HepG2 (cell line): ENCODE measurements around the gene BANP. TPM values are rescaled to one million over a fixed set of nuclear protein-coding genes. Genes with fewer than 3 reads are reported as not detected.
"Not testable (repeated sequence)": the region's sequence is repeated elsewhere in the genome, so short reads cannot be mapped to it uniquely, and the experiment has no call there.

Experiments used
- ATAC-seq: fragments of 200-7000 bp; cut with Tn5 transposase; 3 replicates; pipeline ENCODE4 v1.9.1; 2020; ENCODE audit warnings: mild to moderate bottlenecking, moderate library complexity
- BruUV-seq: library from RNA; stranded (reverse); fragments of 400-500 nt; replicated peaks from 2 replicates; lab custom pipeline; 2021; lab: Mats Ljungman, UMichigan
- CTCF ChIA-PET: fragments of 300-600 bp; formaldehyde crosslinking; extraction: SDS; loops from one replicate; lab custom pipeline; 2021; ENCODE audit warnings: low total read pairs, inconsistent platforms, low intra/inter-chr PET ratio; lab: Yijun Ruan, JAX
- POLR2A ChIA-PET: fragments of 350-600 bp; sonication (Branson Sonifier 250); formaldehyde crosslinking; loops from one replicate; lab custom pipeline; 2020; ENCODE audit warnings: antibody characterized with exemption, inconsistent platforms; lab: Yijun Ruan, JAX
- DNase-seq: peaks from one replicate; pipeline ENCODE4 v3.0.0-alpha.2; 2015; ENCODE audit warnings: low spot score
- FAIRE-seq: peaks from 3 replicates; lab custom pipeline; 2011; peaks lifted over from hg19 to GRCh38; lab: Jason Lieb, UNC
- H2AFZ ChIP-seq: one replicate; pipeline ENCODE4 v1.6.1; 2011; ENCODE audit warnings: low read length, inconsistent platforms
- H3K27ac ChIP-seq: fragments of 300-600 bp; 3 replicates; pipeline ENCODE4 v1.8.0; 2011; ENCODE audit warnings: mixed run types, mild to moderate bottlenecking, mixed read lengths, low read length, inconsistent platforms; ENCODE audit not compliant: insufficient read depth; ENCODE audit errors: extremely low read length
- H3K27me3 ChIP-seq, 2 experiments: fragments of 200-600 bp in 1 of 2; 2 replicates in 1 of 2; 3 replicates in 1 of 2; pipeline versions ENCODE4 v1.6.0 to v1.8.0; 2011; ENCODE audit warnings: low read length in 2 of 2, mild to moderate bottlenecking in 2 of 2, moderate library complexity in 2 of 2, inconsistent platforms in 1 of 2; ENCODE audit not compliant: insufficient read depth in 2 of 2, control insufficient read depth in 1 of 2
- H3K36me3 ChIP-seq, 2 experiments: fragments of 200-600 bp in 1 of 2; replicated peaks in 1 of 2; 2 replicates in 1 of 2; 3 replicates in 1 of 2; pipeline versions ENCODE4 v1.5.1 to v1.8.0; 2011; ENCODE audit warnings: low read length in 2 of 2, inconsistent platforms in 1 of 2; ENCODE audit not compliant: insufficient read depth in 2 of 2, control insufficient read depth in 1 of 2
- H3K4me1 ChIP-seq: 2 replicates; pipeline ENCODE4 v1.5.1; 2012; ENCODE audit warnings: low read length, inconsistent platforms; ENCODE audit not compliant: insufficient read depth
- H3K4me2 ChIP-seq: 2 replicates; pipeline ENCODE4 v1.6.0; 2011; ENCODE audit warnings: low read depth, low read length, inconsistent platforms
- H3K4me3 ChIP-seq, 3 experiments: fragments of 200-600 bp in 1 of 3; sonication (generic), shearing (Covaris generic) in 1 of 3; replicated peaks in 1 of 3; 2 replicates each; pipeline ENCODE4 v1.5.1; 2011 to 2016; ENCODE audit warnings: low read length in 3 of 3, inconsistent platforms in 2 of 3, low read depth in 2 of 3, mild to moderate bottlenecking in 2 of 3, control low read depth in 1 of 3, mixed read lengths in 1 of 3; ENCODE audit not compliant: insufficient read depth in 1 of 3
- H3K79me2 ChIP-seq: one replicate; pipeline ENCODE4 v1.6.1; 2011; ENCODE audit warnings: low read length, inconsistent platforms; ENCODE audit not compliant: insufficient read depth
- H3K9ac ChIP-seq: 2 replicates; pipeline ENCODE4 v1.6.0; 2011; ENCODE audit warnings: mild to moderate bottlenecking, low read depth, low read length, inconsistent platforms; ENCODE audit not compliant: insufficient read depth
- H3K9me3 ChIP-seq: 2 replicates; pipeline ENCODE4 v1.5.1; 2012; ENCODE audit warnings: mild to moderate bottlenecking, low read length
- H4K20me1 ChIP-seq: 2 replicates; pipeline ENCODE4 v1.6.0; 2011; ENCODE audit warnings: inconsistent platforms, mild to moderate bottlenecking, low read length, moderate library complexity; ENCODE audit not compliant: insufficient read depth
- WGBS: methylation state at CpG from one replicate; pipeline ENCODE4 v1.1.6; 2017; ENCODE audit warnings: low lambda C conversion rate; 5-methylcytosine and 5-hydroxymethylcytosine counted together
- in situ Hi-C: cut with HindIII; loops from 2 replicates; pipeline ENCODE4 v1.10.0; 2017; ENCODE audit warnings: low pct_unique_long_range_greater_than_20kb; ENCODE audit not compliant: extremely low pct_ligation_motif_present
- intact Hi-C: fragments of 100-400 bp; cut with micrococcal nuclease; formaldehyde crosslinking; loops from one replicate; pipeline ENCODE4 v1.10.0; 2022; ENCODE audit not compliant: unreplicated experiment
- polyA plus RNA-seq, 8 experiments: library from polyadenylated mRNA; depleted of rRNA in 3 of 8; stranded (reverse) in 7 of 8; unstranded in 1 of 8; fragments of >200 nt; fragmentation: Illumina TruSeq in 4 of 8; extraction: Trizol in 4 of 8; gene quantifications; 2 replicates each; pipeline versions ENCODE4 v1.2.1 to v1.2.3, GENCODE V29; 2011 to 2016; ENCODE audit warnings: low read depth in 4 of 8, missing spikeins in 1 of 8, mixed read lengths in 1 of 8; ENCODE audit not compliant: insufficient read depth in 1 of 8
- total RNA-seq, 5 experiments: library from RNA; depleted of rRNA; stranded (reverse); fragments of >200 nt; fragmentation: Illumina TruSeq; extraction: Trizol; gene quantifications; 2 replicates each; pipeline ENCODE4 v1.2.3, GENCODE V29; 2016; ENCODE audit warnings: low read depth in 1 of 5
- TF ChIP-seq, protein P1 (sequence below): sonication (generic); formaldehyde crosslinking; IDR thresholded peaks from 2 replicates; pipeline ENCODE4 v1.9.0; 2021; ENCODE audit warnings: mild to moderate bottlenecking, missing genetic modification reagents
- TF ChIP-seq, protein P2 (sequence below): sonication (generic); formaldehyde crosslinking; IDR thresholded peaks from 2 replicates; pipeline ENCODE4 v1.4.0; 2020; ENCODE audit warnings: missing genetic modification reagents

BANP gene
- total and polyA plus RNA-seq, 2 of the 13 experiments (the other 11 are each of a cell fraction or from before 2014, with no cell fraction given), result 20.2 to 23.8 TPM

DNA sequence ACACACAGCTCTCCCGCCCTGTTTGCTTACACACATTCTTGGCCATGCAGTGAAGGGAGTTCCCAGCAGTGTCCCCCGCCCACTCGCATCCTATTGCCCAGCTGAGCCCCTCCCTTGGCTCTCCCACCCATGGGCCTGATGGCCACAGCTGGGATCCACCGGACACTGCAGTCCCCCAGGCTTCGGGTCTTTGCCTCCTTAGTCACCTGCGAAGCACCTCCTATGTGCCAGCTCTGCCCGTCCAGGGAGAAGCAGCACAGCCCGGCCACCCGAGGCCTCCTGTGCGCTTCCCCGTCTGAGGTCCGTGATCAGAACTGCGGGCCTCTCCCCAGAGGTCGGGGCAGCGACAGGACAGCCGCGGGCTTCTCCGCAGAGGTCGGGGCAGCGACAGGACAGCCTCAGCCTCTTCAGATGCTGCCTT lies 136.9 kb downstream of the BANP start (continued):
- TF ChIP-seq, protein P1, sequence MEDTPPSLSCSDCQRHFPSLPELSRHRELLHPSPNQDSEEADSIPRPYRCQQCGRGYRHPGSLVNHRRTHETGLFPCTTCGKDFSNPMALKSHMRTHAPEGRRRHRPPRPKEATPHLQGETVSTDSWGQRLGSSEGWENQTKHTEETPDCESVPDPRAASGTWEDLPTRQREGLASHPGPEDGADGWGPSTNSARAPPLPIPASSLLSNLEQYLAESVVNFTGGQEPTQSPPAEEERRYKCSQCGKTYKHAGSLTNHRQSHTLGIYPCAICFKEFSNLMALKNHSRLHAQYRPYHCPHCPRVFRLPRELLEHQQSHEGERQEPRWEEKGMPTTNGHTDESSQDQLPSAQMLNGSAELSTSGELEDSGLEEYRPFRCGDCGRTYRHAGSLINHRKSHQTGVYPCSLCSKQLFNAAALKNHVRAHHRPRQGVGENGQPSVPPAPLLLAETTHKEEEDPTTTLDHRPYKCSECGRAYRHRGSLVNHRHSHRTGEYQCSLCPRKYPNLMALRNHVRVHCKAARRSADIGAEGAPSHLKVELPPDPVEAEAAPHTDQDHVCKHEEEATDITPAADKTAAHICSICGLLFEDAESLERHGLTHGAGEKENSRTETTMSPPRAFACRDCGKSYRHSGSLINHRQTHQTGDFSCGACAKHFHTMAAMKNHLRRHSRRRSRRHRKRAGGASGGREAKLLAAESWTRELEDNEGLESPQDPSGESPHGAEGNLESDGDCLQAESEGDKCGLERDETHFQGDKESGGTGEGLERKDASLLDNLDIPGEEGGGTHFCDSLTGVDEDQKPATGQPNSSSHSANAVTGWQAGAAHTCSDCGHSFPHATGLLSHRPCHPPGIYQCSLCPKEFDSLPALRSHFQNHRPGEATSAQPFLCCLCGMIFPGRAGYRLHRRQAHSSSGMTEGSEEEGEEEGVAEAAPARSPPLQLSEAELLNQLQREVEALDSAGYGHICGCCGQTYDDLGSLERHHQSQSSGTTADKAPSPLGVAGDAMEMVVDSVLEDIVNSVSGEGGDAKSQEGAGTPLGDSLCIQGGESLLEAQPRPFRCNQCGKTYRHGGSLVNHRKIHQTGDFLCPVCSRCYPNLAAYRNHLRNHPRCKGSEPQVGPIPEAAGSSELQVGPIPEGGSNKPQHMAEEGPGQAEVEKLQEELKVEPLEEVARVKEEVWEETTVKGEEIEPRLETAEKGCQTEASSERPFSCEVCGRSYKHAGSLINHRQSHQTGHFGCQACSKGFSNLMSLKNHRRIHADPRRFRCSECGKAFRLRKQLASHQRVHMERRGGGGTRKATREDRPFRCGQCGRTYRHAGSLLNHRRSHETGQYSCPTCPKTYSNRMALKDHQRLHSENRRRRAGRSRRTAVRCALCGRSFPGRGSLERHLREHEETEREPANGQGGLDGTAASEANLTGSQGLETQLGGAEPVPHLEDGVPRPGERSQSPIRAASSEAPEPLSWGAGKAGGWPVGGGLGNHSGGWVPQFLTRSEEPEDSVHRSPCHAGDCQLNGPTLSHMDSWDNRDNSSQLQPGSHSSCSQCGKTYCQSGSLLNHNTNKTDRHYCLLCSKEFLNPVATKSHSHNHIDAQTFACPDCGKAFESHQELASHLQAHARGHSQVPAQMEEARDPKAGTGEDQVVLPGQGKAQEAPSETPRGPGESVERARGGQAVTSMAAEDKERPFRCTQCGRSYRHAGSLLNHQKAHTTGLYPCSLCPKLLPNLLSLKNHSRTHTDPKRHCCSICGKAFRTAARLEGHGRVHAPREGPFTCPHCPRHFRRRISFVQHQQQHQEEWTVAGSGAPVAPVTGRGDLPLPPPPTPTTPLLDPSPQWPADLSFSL (CRISPR knock-in tag), result no peak
- TF ChIP-seq, protein P2, sequence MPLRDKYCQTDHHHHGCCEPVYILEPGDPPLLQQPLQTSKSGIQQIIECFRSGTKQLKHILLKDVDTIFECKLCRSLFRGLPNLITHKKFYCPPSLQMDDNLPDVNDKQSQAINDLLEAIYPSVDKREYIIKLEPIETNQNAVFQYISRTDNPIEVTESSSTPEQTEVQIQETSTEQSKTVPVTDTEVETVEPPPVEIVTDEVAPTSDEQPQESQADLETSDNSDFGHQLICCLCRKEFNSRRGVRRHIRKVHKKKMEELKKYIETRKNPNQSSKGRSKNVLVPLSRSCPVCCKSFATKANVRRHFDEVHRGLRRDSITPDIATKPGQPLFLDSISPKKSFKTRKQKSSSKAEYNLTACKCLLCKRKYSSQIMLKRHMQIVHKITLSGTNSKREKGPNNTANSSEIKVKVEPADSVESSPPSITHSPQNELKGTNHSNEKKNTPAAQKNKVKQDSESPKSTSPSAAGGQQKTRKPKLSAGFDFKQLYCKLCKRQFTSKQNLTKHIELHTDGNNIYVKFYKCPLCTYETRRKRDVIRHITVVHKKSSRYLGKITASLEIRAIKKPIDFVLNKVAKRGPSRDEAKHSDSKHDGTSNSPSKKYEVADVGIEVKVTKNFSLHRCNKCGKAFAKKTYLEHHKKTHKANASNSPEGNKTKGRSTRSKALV, result no peak

DNA sequence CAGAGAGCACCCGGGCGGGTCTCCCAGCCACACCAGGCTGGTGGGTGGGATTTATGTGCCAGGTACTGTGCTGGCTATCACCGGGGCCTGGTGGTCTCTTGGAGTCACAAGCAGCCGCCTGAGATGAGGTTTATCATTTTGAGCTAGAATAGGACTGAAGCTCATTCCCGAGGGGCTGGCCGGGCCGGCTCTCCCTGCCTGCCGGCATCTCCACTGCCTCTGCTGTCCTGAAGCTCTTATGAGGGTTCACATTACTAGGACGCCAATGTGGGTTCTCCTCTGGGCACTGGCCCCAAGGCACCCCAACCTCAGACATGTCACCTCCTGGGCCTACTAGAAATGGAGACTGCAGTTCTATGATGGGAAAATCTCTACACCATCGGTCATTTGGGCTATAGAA lies 137.4 kb downstream of the BANP start:
- H3K79me2 ChIP-seq, H3K9me3 ChIP-seq, H3K9ac ChIP-seq, H4K20me1 ChIP-seq, ATAC-seq, H2AFZ ChIP-seq, H3K27ac ChIP-seq, intact Hi-C loops, H3K36me3 ChIP-seq, H3K4me2 ChIP-seq, DNase-seq, H3K4me3 ChIP-seq, H3K27me3 ChIP-seq, H3K4me1 ChIP-seq, CTCF ChIA-PET, in situ Hi-C loops, FAIRE-seq, POLR2A ChIA-PET, BruUV-seq: not testable (repeated sequence)
- 65% methylated on average over 10 of the region's 10 CpGs for WGBS

DNA sequence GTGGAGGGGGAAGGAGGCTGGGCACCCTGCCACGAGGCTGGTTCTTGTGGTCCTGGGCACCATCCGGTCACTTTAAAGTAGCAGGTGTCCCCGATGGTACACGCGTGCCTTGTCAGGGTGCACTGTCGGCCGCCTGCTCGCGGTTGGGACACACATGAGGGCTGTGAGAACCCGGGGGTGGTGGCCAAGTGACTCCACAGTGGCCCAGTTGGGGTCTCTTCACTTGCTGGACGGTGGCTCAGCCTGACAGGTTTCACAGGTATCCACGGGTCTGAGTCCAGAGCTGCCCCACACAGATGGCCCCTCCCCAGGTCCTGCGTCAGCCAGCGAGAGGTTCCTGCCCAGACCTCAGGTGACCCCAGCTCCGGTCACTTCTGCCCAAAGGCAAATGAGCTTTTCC lies 137.8 kb downstream of the BANP start:
- H3K9me3 ChIP-seq, H4K20me1 ChIP-seq, DNase-seq, H2AFZ ChIP-seq, CTCF ChIA-PET, H3K4me2 ChIP-seq, H3K9ac ChIP-seq, H3K36me3 ChIP-seq, intact Hi-C loops, POLR2A ChIA-PET, H3K79me2 ChIP-seq, FAIRE-seq, in situ Hi-C loops, H3K27ac ChIP-seq, H3K4me1 ChIP-seq, ATAC-seq, BruUV-seq, H3K27me3 ChIP-seq, H3K4me3 ChIP-seq: not testable (repeated sequence)
- 60% methylated on average over 4 of the region's 15 CpGs for WGBS
